Measurements from ENCODE around the gene CCNE1.
A peak's percentile ranks its signal among the peaks of the same experiment; 100 is the strongest.

Gene CCNE1

DNA sequence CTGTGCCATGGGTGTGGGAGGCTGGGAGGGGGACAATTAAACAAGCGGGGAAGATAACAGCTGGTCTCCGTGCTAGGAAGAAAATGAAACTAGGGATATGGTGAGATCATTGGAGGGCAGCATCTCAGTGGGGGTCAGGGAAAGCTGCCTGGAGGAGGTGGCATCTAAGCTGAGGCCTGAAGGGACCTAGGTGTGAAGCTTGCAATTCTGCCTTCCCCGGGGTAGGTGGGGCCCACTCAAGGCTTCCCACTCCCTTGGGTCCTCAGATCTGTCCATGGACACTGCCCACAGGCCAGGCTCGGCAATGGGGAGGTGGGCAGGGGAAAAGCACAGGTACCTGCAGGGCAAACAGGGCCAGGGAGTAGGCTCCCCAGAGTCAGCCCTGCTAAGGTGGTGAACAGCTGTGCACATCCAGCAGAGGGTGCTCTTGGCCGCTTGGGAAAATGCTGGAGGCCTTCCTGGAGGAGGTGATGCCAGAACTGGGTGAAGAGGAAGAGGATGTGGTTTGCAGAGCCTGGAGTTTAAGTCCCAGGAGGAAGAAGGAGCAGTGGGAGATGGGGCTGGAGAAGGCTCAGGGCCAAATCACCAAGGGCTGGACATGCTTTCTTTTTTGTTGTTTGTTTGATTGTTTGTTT lies 25.7 kb upstream of the CCNE1 start:
- Histone ChIP-seq H3K9me2 (replicated peaks; ENCODE audit: low read depth, low read length) (no peaks in the 10 kb centered on the region), H3K9ac (ENCODE audit: low read depth, low read length, poor library complexity, severe bottlenecking) (no peak overlapping the region), H3K79me2 (ENCODE audit: insufficient read depth, low read length) (no peaks in the 10 kb centered on the region), H3K36me3 (ENCODE audit: insufficient read depth, low read length) (no peaks in the 10 kb centered on the region), H4K20me1 (ENCODE audit: insufficient read depth, low read length, poor library complexity, severe bottlenecking) (no peaks in the 10 kb centered on the region), H2AFZ (ENCODE audit: low read length) (no peak overlapping the region), H3K27me3 (ENCODE audit: insufficient read depth, low read length, poor library complexity, severe bottlenecking) (no peaks in the 10 kb centered on the region), H3K4me1 (ENCODE audit: insufficient read depth, low read length, poor library complexity, severe bottlenecking) (no peaks in the 10 kb centered on the region), H3K9me3 (ENCODE audit: insufficient read depth, low read depth, low read length) (no peaks in the 10 kb centered on the region), H3K4me3 (ENCODE audit: low read length, poor library complexity, severe bottlenecking) (no peak overlapping the region), H3F3A (ENCODE audit: low read depth) (no peaks in the 10 kb centered on the region), H3K4me2 (ENCODE audit: low read depth, low read length, poor library complexity, severe bottlenecking) (no peak overlapping the region)
- TF ChIP-seq EZH2phosphoT487 (IDR thresholded peaks at IDR 0.05; ENCODE audit: borderline replicate concordance), result no peak
- TF ChIP-seq, protein P1, sequence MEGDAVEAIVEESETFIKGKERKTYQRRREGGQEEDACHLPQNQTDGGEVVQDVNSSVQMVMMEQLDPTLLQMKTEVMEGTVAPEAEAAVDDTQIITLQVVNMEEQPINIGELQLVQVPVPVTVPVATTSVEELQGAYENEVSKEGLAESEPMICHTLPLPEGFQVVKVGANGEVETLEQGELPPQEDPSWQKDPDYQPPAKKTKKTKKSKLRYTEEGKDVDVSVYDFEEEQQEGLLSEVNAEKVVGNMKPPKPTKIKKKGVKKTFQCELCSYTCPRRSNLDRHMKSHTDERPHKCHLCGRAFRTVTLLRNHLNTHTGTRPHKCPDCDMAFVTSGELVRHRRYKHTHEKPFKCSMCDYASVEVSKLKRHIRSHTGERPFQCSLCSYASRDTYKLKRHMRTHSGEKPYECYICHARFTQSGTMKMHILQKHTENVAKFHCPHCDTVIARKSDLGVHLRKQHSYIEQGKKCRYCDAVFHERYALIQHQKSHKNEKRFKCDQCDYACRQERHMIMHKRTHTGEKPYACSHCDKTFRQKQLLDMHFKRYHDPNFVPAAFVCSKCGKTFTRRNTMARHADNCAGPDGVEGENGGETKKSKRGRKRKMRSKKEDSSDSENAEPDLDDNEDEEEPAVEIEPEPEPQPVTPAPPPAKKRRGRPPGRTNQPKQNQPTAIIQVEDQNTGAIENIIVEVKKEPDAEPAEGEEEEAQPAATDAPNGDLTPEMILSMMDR (conservative IDR thresholded peaks at IDR 0.05; ENCODE audit: low read length), result peak; percentile 44

DNA sequence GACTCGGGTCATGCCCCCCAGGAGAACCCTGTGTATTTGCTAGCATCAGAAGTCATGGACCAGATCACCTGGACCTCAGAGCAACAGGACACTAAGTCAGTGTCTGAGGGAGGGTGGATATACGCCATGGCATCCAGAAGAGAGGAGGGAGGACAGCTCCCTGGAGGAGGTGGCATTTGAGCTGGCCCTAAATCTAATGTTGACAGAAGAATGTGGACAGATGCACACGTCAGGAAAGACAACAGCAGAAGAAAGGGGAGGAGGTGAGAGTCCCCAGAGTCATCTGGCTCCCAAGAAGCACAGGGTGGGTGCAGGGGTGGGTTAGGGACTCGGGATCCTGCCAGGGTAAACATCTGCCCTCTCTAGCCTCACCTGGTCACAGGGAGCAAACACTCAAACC lies 24.5 kb upstream of the CCNE1 start:
- TF ChIP-seq, protein P1 (conservative IDR thresholded peaks at IDR 0.05; ENCODE audit: low read length), result no peak
- no peak for TF ChIP-seq EZH2phosphoT487 (IDR thresholded peaks at IDR 0.05; ENCODE audit: borderline replicate concordance)
- no peak overlapping the region for H3K4me3 ChIP-seq (ENCODE audit: low read length, poor library complexity, severe bottlenecking)
- H2AFZ ChIP-seq (ENCODE audit: low read length), result no peak overlapping the region
- no peak overlapping the region for H3K9ac ChIP-seq (ENCODE audit: low read depth, low read length, poor library complexity, severe bottlenecking)
- H3K4me1 ChIP-seq (ENCODE audit: insufficient read depth, low read length, poor library complexity, severe bottlenecking), result no peaks in the 10 kb centered on the region
- H3K79me2 ChIP-seq (ENCODE audit: insufficient read depth, low read length), result no peaks in the 10 kb centered on the region
- H4K20me1 ChIP-seq (ENCODE audit: insufficient read depth, low read length, poor library complexity, severe bottlenecking), result no peaks in the 10 kb centered on the region
- no peaks in the 10 kb centered on the region for H3K9me3 ChIP-seq (ENCODE audit: insufficient read depth, low read depth, low read length)
- H3F3A ChIP-seq (ENCODE audit: low read depth), result no peaks in the 10 kb centered on the region
- H3K27me3 ChIP-seq (ENCODE audit: insufficient read depth, low read length, poor library complexity, severe bottlenecking), result no peaks in the 10 kb centered on the region
- H3K9me2 ChIP-seq (replicated peaks; ENCODE audit: low read depth, low read length), result no peaks in the 10 kb centered on the region
- H3K4me2 ChIP-seq (ENCODE audit: low read depth, low read length, poor library complexity, severe bottlenecking), result no peak overlapping the region
- no peaks in the 10 kb centered on the region for H3K36me3 ChIP-seq (ENCODE audit: insufficient read depth, low read length)

DNA sequence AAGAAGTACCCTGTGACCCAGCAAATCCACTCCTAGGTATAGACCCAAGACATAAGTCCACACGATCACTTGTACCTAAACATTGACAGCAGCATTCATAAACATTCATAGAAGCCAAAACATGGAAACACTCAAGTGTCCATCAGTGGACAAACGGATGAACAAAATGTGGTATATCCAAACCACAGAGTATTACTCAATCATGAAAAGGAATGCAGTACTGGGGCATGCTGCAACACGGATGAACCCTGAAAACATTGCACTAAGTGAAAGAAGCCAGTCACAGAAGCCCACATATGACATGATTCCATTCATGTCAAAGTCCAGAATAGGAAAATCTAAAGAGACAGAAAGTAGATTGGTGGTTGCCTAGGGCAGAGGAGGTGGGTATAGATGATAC lies 22.8 kb upstream of the CCNE1 start:
- no peaks in the 10 kb centered on the region for H3K4me1 ChIP-seq (ENCODE audit: insufficient read depth, low read length, poor library complexity, severe bottlenecking)
- no peaks in the 10 kb centered on the region for H3K9me3 ChIP-seq (ENCODE audit: insufficient read depth, low read depth, low read length)
- no peaks in the 10 kb centered on the region for H3K27me3 ChIP-seq (ENCODE audit: insufficient read depth, low read length, poor library complexity, severe bottlenecking)
- no peak overlapping the region for H3K9ac ChIP-seq (ENCODE audit: low read depth, low read length, poor library complexity, severe bottlenecking)
- H2AFZ ChIP-seq (ENCODE audit: low read length), result no peak overlapping the region
- H3F3A ChIP-seq (ENCODE audit: low read depth), result no peaks in the 10 kb centered on the region
- no peaks in the 10 kb centered on the region for H3K79me2 ChIP-seq (ENCODE audit: insufficient read depth, low read length)
- H3K4me3 ChIP-seq (ENCODE audit: low read length, poor library complexity, severe bottlenecking), result no peak overlapping the region
- no peaks in the 10 kb centered on the region for H3K36me3 ChIP-seq (ENCODE audit: insufficient read depth, low read length)
- no peak overlapping the region for H3K4me2 ChIP-seq (ENCODE audit: low read depth, low read length, poor library complexity, severe bottlenecking)
- no peak for TF ChIP-seq EZH2phosphoT487 (IDR thresholded peaks at IDR 0.05; ENCODE audit: borderline replicate concordance)
- TF ChIP-seq, protein P1 (conservative IDR thresholded peaks at IDR 0.05; ENCODE audit: low read length), result no peak
- no peaks in the 10 kb centered on the region for H3K9me2 ChIP-seq (replicated peaks; ENCODE audit: low read depth, low read length)
- no peaks in the 10 kb centered on the region for H4K20me1 ChIP-seq (ENCODE audit: insufficient read depth, low read length, poor library complexity, severe bottlenecking)
